Keratinocyte (primary cell): ENCODE results near the gene CDC25C.

ENCODE experiments used
- EZH2 ChIP-seq: IDR thresholded peaks from one replicate; pipeline ENCODE4 v1.6.1; 2012; ENCODE audit warnings: inconsistent platforms, mild to moderate bottlenecking, low read length, moderate library complexity
- TF ChIP-seq, protein P1 (sequence below), 3 experiments: IDR thresholded peaks in 1 of 3; conservative IDR thresholded peaks in 1 of 3; optimal IDR thresholded peaks in 1 of 3; 2 replicates in 2 of 3; 3 replicates in 1 of 3; pipeline versions ENCODE3 to v1.5.1; 2011; ENCODE audit warnings: low read length in 3 of 3, mild to moderate bottlenecking in 3 of 3, moderate library complexity in 2 of 3, control low read depth in 1 of 3, inconsistent platforms in 1 of 3; ENCODE audit not compliant: insufficient read depth in 2 of 3; ENCODE audit errors: extremely low read depth in 1 of 3

DNA sequence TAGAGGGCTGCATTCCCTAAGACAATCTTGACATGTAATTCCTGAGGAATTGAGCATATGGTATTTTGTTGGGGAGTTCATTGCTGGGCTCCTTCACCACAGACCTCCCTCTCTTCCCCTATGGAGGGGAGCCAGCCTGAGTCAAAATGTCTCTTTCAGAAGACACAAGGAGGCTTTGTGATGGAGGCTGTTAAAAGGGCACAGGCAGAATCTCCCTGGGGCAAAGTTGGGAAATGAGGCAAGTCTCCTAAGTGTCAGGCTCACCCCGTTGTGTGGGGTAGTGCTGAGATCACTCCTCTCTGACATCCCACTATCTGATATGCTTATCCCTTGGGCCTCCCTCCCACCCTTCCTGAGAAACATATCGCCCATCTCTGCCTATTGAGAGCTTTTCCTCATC lies 87.8 kb downstream of the CDC25C start:
- TF ChIP-seq, protein P1, sequence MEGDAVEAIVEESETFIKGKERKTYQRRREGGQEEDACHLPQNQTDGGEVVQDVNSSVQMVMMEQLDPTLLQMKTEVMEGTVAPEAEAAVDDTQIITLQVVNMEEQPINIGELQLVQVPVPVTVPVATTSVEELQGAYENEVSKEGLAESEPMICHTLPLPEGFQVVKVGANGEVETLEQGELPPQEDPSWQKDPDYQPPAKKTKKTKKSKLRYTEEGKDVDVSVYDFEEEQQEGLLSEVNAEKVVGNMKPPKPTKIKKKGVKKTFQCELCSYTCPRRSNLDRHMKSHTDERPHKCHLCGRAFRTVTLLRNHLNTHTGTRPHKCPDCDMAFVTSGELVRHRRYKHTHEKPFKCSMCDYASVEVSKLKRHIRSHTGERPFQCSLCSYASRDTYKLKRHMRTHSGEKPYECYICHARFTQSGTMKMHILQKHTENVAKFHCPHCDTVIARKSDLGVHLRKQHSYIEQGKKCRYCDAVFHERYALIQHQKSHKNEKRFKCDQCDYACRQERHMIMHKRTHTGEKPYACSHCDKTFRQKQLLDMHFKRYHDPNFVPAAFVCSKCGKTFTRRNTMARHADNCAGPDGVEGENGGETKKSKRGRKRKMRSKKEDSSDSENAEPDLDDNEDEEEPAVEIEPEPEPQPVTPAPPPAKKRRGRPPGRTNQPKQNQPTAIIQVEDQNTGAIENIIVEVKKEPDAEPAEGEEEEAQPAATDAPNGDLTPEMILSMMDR (optimal IDR thresholded peaks at IDR 0.05 in 1 of 3, IDR thresholded peaks at IDR 0.05 in 1 of 3, conservative IDR thresholded peaks at IDR 0.05 in 1 of 3; ENCODE audit: extremely low read depth in 1 of 3, insufficient read depth in 2 of 3, low read length in 3 of 3) = no peak
- no peak for TF ChIP-seq EZH2
